ENCODE results near the gene NUFIP2. TPM values are rescaled to one million over a fixed set of nuclear protein-coding genes. Genes with fewer than 3 reads are reported as not detected.
"Not testable (repeated sequence)": the region's sequence is repeated elsewhere in the genome, so short reads cannot be mapped to it uniquely, and the experiment has no call there.

The NUFIP2 gene
- total RNA-seq, 1 experiment from 2014 or later: 93.4 TPM

- intact Hi-C loops (cut with micrococcal nuclease; ENCODE audit: unreplicated experiment): no loop called here
- CTCF ChIA-PET: interaction anchor here (0.6 kb wide), 1 partner anchor 42 kb away, joined by 5 read pairs; no protein-coding TSS in a partner anchor
- BruUV-seq (replicated peaks): no TSS peak
- H3K4me1 ChIP-seq (ENCODE audit: insufficient read depth, low read length, poor library complexity, severe bottlenecking): no peaks in the 10 kb centered on the region
- POLR2A ChIA-PET (ENCODE audit: low non-redundant PET): no interaction called here
- no peaks in the 10 kb centered on the region for H3K36me3 ChIP-seq (ENCODE audit: insufficient read depth, low read length, poor library complexity, severe bottlenecking)
- H3K27me3 ChIP-seq (replicated peaks; ENCODE audit: insufficient read depth, low read depth, low read length, poor library complexity): no peaks in the 10 kb centered on the region
- H3K9me3 ChIP-seq (ENCODE audit: low read depth, low read length, poor library complexity, severe bottlenecking): no peaks in the 10 kb centered on the region
- H3K4me3 ChIP-seq (ENCODE audit: low read depth, low read length, poor library complexity, severe bottlenecking): no peak overlapping the region
- no peak for DNase-seq (ENCODE audit: low spot score)
- no peak overlapping the region for H3K27ac ChIP-seq (ENCODE audit: low read depth, low read length, poor library complexity, severe bottlenecking)
- TF ChIP-seq CTCF (conservative IDR thresholded peaks at IDR 0.05; ENCODE audit: low read depth, low read length) (no peak), EZH2 (IDR thresholded peaks at IDR 0.05; ENCODE audit: borderline replicate concordance, low read depth, low read length, poor library complexity, severe bottlenecking) (no peak)
These were observed 56.3 kb downstream of the NUFIP2 start for GRCh38 chr17:29237476-29238132.

- DNase-seq (ENCODE audit: low spot score): no peak
- CTCF ChIA-PET: no interaction called here
- POLR2A ChIA-PET (ENCODE audit: low non-redundant PET): no interaction called here
These were observed 58.0 kb downstream of the NUFIP2 start for GRCh38 chr17:29235904-29236303.

GRCh38 chr17:29234972-29235371 lies 59.0 kb downstream of the NUFIP2 start:
- DNase-seq (ENCODE audit: low spot score); H3K4me3 ChIP-seq (ENCODE audit: low read depth, low read length, poor library complexity, severe bottlenecking); POLR2A ChIA-PET (ENCODE audit: low non-redundant PET); intact Hi-C loops (cut with micrococcal nuclease; ENCODE audit: unreplicated experiment); H3K9me3 ChIP-seq (ENCODE audit: low read depth, low read length, poor library complexity, severe bottlenecking); BruUV-seq (replicated peaks); H3K36me3 ChIP-seq (ENCODE audit: insufficient read depth, low read length, poor library complexity, severe bottlenecking); H3K27ac ChIP-seq (ENCODE audit: low read depth, low read length, poor library complexity, severe bottlenecking); H3K27me3 ChIP-seq (replicated peaks; ENCODE audit: insufficient read depth, low read depth, low read length, poor library complexity); CTCF ChIA-PET; H3K4me1 ChIP-seq (ENCODE audit: insufficient read depth, low read length, poor library complexity, severe bottlenecking): not testable (repeated sequence)

More at GRCh38 chr17:29235904-29236303, 58.0 kb downstream of the NUFIP2 start:
- no peaks in the 10 kb centered on the region for H3K4me1 ChIP-seq (ENCODE audit: insufficient read depth, low read length, poor library complexity, severe bottlenecking)
- no peaks in the 10 kb centered on the region for H3K9me3 ChIP-seq (ENCODE audit: low read depth, low read length, poor library complexity, severe bottlenecking)
- TF ChIP-seq CTCF (conservative IDR thresholded peaks at IDR 0.05; ENCODE audit: low read depth, low read length) (no peak), EZH2 (IDR thresholded peaks at IDR 0.05; ENCODE audit: borderline replicate concordance, low read depth, low read length, poor library complexity, severe bottlenecking) (no peak)
- H3K27ac ChIP-seq (ENCODE audit: low read depth, low read length, poor library complexity, severe bottlenecking): no peak overlapping the region
- no peaks in the 10 kb centered on the region for H3K27me3 ChIP-seq (replicated peaks; ENCODE audit: insufficient read depth, low read depth, low read length, poor library complexity)
- H3K4me3 ChIP-seq (ENCODE audit: low read depth, low read length, poor library complexity, severe bottlenecking): no peak overlapping the region
- BruUV-seq (replicated peaks): no TSS peak
- no peaks in the 10 kb centered on the region for H3K36me3 ChIP-seq (ENCODE audit: insufficient read depth, low read length, poor library complexity, severe bottlenecking)
- intact Hi-C loops (cut with micrococcal nuclease; ENCODE audit: unreplicated experiment): no loop called here

- POLR2A ChIA-PET (ENCODE audit: low non-redundant PET): no interaction called here
- intact Hi-C loops (cut with micrococcal nuclease; ENCODE audit: unreplicated experiment): no loop called here
- H3K36me3 ChIP-seq (ENCODE audit: insufficient read depth, low read length, poor library complexity, severe bottlenecking): no peaks in the 10 kb centered on the region
These were observed 60.6 kb downstream of the NUFIP2 start for GRCh38 chr17:29233301-29233700.

More at GRCh38 chr17:29233301-29233700, 60.6 kb downstream of the NUFIP2 start:
- Histone ChIP-seq H3K27ac (ENCODE audit: low read depth, low read length, poor library complexity, severe bottlenecking) (no peak overlapping the region), H3K9me3 (ENCODE audit: low read depth, low read length, poor library complexity, severe bottlenecking) (no peaks in the 10 kb centered on the region), H3K27me3 (replicated peaks; ENCODE audit: insufficient read depth, low read depth, low read length, poor library complexity) (no peaks in the 10 kb centered on the region), H3K4me1 (ENCODE audit: insufficient read depth, low read length, poor library complexity, severe bottlenecking) (no peaks in the 10 kb centered on the region), H3K4me3 (ENCODE audit: low read depth, low read length, poor library complexity, severe bottlenecking) (no peak overlapping the region)
- no TSS peak for BruUV-seq (replicated peaks)
- no peak for DNase-seq (ENCODE audit: low spot score)
- CTCF ChIA-PET: interaction anchor here (0.9 kb wide), 1 partner anchor 8 kb away, joined by 6 read pairs; no protein-coding TSS in a partner anchor
- TF ChIP-seq CTCF (conservative IDR thresholded peaks at IDR 0.05; ENCODE audit: low read depth, low read length) (no peak), EZH2 (IDR thresholded peaks at IDR 0.05; ENCODE audit: borderline replicate concordance, low read depth, low read length, poor library complexity, severe bottlenecking) (no peak)

All from A673 (cell line).